OCI-LY3 (cell line): ENCODE data around the gene C11orf16.

Source experiments
- EZH2phosphoT487 ChIP-seq: fragments of 200-600 bp; shearing (Covaris generic); IDR thresholded peaks from 2 replicates; pipeline ENCODE4 v1.6.1; 2018; ENCODE audit warnings: antibody characterized with exemption, mixed run types, low read depth
- TF ChIP-seq, protein P1 (sequence below): fragments of 200-600, 300-600 bp; sonication (generic); IDR thresholded peaks from 2 replicates; pipeline ENCODE4 v1.5.1; 2014; ENCODE audit warnings: antibody characterized with exemption, low read length, low read depth

GRCh38 chr11:8947230-8947943, 14.6 kb upstream of the C11orf16 start:
- TF ChIP-seq, protein P1, sequence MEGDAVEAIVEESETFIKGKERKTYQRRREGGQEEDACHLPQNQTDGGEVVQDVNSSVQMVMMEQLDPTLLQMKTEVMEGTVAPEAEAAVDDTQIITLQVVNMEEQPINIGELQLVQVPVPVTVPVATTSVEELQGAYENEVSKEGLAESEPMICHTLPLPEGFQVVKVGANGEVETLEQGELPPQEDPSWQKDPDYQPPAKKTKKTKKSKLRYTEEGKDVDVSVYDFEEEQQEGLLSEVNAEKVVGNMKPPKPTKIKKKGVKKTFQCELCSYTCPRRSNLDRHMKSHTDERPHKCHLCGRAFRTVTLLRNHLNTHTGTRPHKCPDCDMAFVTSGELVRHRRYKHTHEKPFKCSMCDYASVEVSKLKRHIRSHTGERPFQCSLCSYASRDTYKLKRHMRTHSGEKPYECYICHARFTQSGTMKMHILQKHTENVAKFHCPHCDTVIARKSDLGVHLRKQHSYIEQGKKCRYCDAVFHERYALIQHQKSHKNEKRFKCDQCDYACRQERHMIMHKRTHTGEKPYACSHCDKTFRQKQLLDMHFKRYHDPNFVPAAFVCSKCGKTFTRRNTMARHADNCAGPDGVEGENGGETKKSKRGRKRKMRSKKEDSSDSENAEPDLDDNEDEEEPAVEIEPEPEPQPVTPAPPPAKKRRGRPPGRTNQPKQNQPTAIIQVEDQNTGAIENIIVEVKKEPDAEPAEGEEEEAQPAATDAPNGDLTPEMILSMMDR, result no peak
- TF ChIP-seq EZH2phosphoT487, result no peak
